OCI-LY7 (cell line): Measurements from ENCODE around the gene POLA1.

ENCODE experiments used
- CTCF ChIP-seq: fragments of 200-600 bp; sonication (generic); conservative IDR thresholded peaks from 2 replicates; pipeline ENCODE4 v1.5.1; 2014; ENCODE audit warnings: mild to moderate bottlenecking, antibody characterized with exemption, low read length, moderate library complexity, mixed read lengths
- EZH2phosphoT487 ChIP-seq: fragments of 200-600 bp; sonication (generic); IDR thresholded peaks from 2 replicates; pipeline ENCODE4 v1.6.1; 2018; ENCODE audit warnings: low read depth, borderline replicate concordance, mild to moderate bottlenecking, mixed run types, antibody characterized with exemption, low read length, moderate library complexity, mixed read lengths

DNA sequence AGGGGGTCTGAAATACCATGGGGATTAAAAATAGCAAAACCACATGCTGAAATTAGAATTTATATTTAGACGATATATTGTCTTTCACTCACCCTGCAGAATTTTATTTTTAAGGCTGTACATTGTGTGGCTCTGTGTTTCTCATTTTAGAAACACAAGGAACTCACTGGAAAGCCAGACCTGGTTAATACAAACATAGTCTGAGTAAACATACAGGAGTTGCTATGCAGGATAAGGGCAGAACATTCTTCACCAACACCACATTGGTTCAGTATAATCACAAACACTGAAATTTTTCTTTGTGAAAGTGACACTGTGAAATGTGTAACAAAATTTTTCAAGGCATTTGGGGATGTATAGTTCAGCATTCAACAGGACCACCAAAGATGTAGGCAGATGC is 206.5 kb downstream of the POLA1 start:
- no peak for TF ChIP-seq CTCF
- TF ChIP-seq EZH2phosphoT487 = no peak
